GM18502 (cell line): ENCODE measurements around the gene SAE1.

Source experiments
- ATAC-seq: cut with Tn5 transposase; IDR thresholded peaks from one replicate; pipeline ENCODE4 v1.9.1; 2021; ENCODE audit warnings: mild to moderate bottlenecking; ENCODE audit not compliant: unreplicated experiment, poor library complexity

Gene SAE1

GRCh38 chr19:47156861-47157430 lies 26.3 kb downstream of the SAE1 start:
- no peak for ATAC-seq

GRCh38 chr19:47157431-47158321 lies 27.0 kb downstream of the SAE1 start:
- no peak for ATAC-seq

GRCh38 chr19:47158367-47158791 lies 27.7 kb downstream of the SAE1 start:
- no peak for ATAC-seq

- no peak for ATAC-seq
Observed at GRCh38 chr19:47158879-47159503, 28.4 kb downstream of the SAE1 start.

- ATAC-seq = no peak
Observed at GRCh38 chr19:47161876-47162489, 31.3 kb downstream of the SAE1 start.

GRCh38 chr19:47168065-47168464 lies 37.4 kb downstream of the SAE1 start:
- no peak for ATAC-seq

- no peak for ATAC-seq
Observed at GRCh38 chr19:47172666-47173455, 42.2 kb downstream of the SAE1 start.

- no peak for ATAC-seq
Observed at GRCh38 chr19:47176071-47176626, 45.5 kb downstream of the SAE1 start.

GRCh38 chr19:47176627-47177090 lies 46.0 kb downstream of the SAE1 start:
- no peak for ATAC-seq

GRCh38 chr19:47179653-47180310 lies 49.1 kb downstream of the SAE1 start:
- no peak for ATAC-seq

- ATAC-seq = no peak
Observed at GRCh38 chr19:47183601-47184000, 53.0 kb downstream of the SAE1 start.

GRCh38 chr19:47186446-47187334 lies 56.1 kb downstream of the SAE1 start:
- peak; percentile 88 for ATAC-seq

- ATAC-seq = no peak
Observed at GRCh38 chr19:47187335-47187655, 56.7 kb downstream of the SAE1 start.

- no peak for ATAC-seq
Observed at GRCh38 chr19:47187797-47188196, 57.2 kb downstream of the SAE1 start.

GRCh38 chr19:47188507-47189033 lies 57.9 kb downstream of the SAE1 start:
- ATAC-seq = no peak

- no peak for ATAC-seq
Observed at GRCh38 chr19:47190167-47190727, 59.6 kb downstream of the SAE1 start.

GRCh38 chr19:47195434-47195833 lies 64.8 kb downstream of the SAE1 start:
- no peak for ATAC-seq

- ATAC-seq = no peak
Observed at GRCh38 chr19:47197141-47197540, 66.5 kb downstream of the SAE1 start.
